Cardiac muscle cell (in vitro differentiated cells and primary cell): ENCODE results near the gene SLC39A5. TPM values are rescaled to one million over a fixed set of nuclear protein-coding genes. Genes with fewer than 3 reads are reported as not detected.
"Not testable (repeated sequence)": the region's sequence is repeated elsewhere in the genome, so short reads cannot be mapped to it uniquely, and the experiment has no call there.

Experiments used
- DNase-seq, 2 donors: peaks; one replicate each; pipeline versions ENCODE4 v3.0.0 to v3.0.0-alpha.2; 2010 to 2017; ENCODE audit warnings: low read depth in 1 of 2, low spot score in 1 of 2
- H3K27ac ChIP-seq: fragments of 200-600 bp; sonication (generic); 2 replicates; pipeline ENCODE4 v1.5.1; 2016
- H3K27me3 ChIP-seq: fragments of 200-600 bp; sonication (generic); 2 replicates; pipeline ENCODE4 v1.6.0; 2016; ENCODE audit warnings: control low read depth
- H3K36me3 ChIP-seq: fragments of 200-600 bp; sonication (generic); 2 replicates; pipeline ENCODE4 v1.5.1; 2016; ENCODE audit warnings: control low read depth
- H3K4me1 ChIP-seq: fragments of 200-600 bp; sonication (generic); 2 replicates; pipeline ENCODE4 v1.8.1; 2017; ENCODE audit warnings: low read depth, mild to moderate bottlenecking, mixed run types
- H3K4me3 ChIP-seq: fragments of 200-600 bp; sonication (generic); 2 replicates; pipeline ENCODE4 v1.5.1; 2016; ENCODE audit warnings: mild to moderate bottlenecking
- H3K9me3 ChIP-seq: fragments of 200-600 bp; sonication (generic); 2 replicates; pipeline ENCODE4 v1.5.1; 2017; ENCODE audit warnings: low read depth, mild to moderate bottlenecking, control low read depth
- polyA plus RNA-seq: library from polyadenylated mRNA; unstranded; fragments of >200 nt; fragmentation: Nextera tagmentation; extraction: Ambion mirVana; gene quantifications from 2 replicates; pipeline ENCODE4 v1.2.1, GENCODE V29; 2016
- total RNA-seq: library from RNA; depleted of rRNA; stranded (reverse); fragments of >200 nt; gene quantifications from 2 replicates; pipeline ENCODE4 v1.2.3, GENCODE V29; 2016
- TF ChIP-seq, protein P1 (sequence below): IDR thresholded peaks from 2 replicates; pipeline ENCODE4 v1.5.1; 2012; ENCODE audit warnings: low read depth, mild to moderate bottlenecking, low read length

The SLC39A5 gene
- total and polyA plus RNA-seq, 2 experiments from 2014 or later, result 1.0 TPM; not detected in 1

- DNase-seq, result no peak
- TF ChIP-seq, protein P1, sequence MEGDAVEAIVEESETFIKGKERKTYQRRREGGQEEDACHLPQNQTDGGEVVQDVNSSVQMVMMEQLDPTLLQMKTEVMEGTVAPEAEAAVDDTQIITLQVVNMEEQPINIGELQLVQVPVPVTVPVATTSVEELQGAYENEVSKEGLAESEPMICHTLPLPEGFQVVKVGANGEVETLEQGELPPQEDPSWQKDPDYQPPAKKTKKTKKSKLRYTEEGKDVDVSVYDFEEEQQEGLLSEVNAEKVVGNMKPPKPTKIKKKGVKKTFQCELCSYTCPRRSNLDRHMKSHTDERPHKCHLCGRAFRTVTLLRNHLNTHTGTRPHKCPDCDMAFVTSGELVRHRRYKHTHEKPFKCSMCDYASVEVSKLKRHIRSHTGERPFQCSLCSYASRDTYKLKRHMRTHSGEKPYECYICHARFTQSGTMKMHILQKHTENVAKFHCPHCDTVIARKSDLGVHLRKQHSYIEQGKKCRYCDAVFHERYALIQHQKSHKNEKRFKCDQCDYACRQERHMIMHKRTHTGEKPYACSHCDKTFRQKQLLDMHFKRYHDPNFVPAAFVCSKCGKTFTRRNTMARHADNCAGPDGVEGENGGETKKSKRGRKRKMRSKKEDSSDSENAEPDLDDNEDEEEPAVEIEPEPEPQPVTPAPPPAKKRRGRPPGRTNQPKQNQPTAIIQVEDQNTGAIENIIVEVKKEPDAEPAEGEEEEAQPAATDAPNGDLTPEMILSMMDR, result no peak
- Histone ChIP-seq H3K4me3 (no peak overlapping the region), H3K4me1 (peaks cover 15% of the 10 kb centered on the region), H3K27ac (no peak overlapping the region), H3K9me3 (no peaks in the 10 kb centered on the region), H3K27me3 (no peaks in the 10 kb centered on the region), H3K36me3 (peaks cover 1% of the 10 kb centered on the region)
Measured at GRCh38 chr12:56260921-56261320, 31.1 kb downstream of the SLC39A5 start.

DNA sequence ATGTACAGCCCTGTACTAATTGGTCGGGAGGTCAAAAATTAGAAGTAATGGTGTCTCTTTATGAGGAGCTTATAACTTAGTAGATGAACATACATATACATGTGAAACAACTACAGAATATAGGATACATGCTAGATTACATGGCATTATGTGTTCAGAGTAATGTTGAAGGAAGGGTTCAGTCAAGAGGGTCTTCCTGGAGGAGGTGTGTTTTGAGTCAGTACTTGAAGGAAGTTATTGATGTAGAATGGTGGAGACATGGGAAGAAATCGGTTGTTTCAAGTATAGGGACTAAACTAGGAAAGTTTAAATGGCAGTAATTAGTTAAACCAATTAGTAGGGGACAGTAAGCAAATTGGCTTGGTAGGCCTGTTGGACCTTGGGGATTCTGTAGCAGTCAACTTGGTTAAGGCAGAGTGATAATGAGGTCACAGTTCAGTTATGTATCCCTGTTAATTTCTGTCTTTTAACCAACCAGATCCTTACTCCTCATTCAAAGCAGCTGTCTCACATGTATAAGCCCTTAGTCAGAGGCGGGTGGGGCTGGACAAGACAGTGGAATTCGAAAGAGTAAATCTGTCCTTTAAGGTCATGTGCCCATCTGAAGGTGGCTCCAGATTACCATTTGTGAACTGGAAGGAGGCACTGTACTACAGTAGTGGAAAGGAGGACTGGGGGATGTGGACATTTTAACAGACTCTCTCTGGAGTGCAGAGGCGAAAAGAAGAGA lies 31.8 kb downstream of the SLC39A5 start:
- H3K4me1 ChIP-seq, result peaks cover 14% of the 10 kb centered on the region
- no peaks in the 10 kb centered on the region for H3K9me3 ChIP-seq
- H3K27ac ChIP-seq, result no peak overlapping the region
- TF ChIP-seq, protein P1, result no peak
- no peaks in the 10 kb centered on the region for H3K27me3 ChIP-seq
- H3K4me3 ChIP-seq, result no peak overlapping the region
- peak in 1 of 2 donors; percentile 27 for DNase-seq
- no peaks in the 10 kb centered on the region for H3K36me3 ChIP-seq

GRCh38 chr12:56262955-56263354 lies 33.1 kb downstream of the SLC39A5 start:
- H3K36me3 ChIP-seq, DNase-seq, H3K9me3 ChIP-seq, H3K4me3 ChIP-seq, H3K27ac ChIP-seq, H3K4me1 ChIP-seq, H3K27me3 ChIP-seq: not testable (repeated sequence)

GRCh38 chr12:56266068-56266692 lies 36.3 kb downstream of the SLC39A5 start:
- DNase-seq, H3K9me3 ChIP-seq, H3K36me3 ChIP-seq, H3K27me3 ChIP-seq: not testable (repeated sequence)
- peak overlapping the region; percentile 83 for H3K27ac ChIP-seq
- H3K4me3 ChIP-seq, result peak overlapping the region; percentile 63
- H3K4me1 ChIP-seq, result peaks cover 11% of the 10 kb centered on the region

GRCh38 chr12:56266693-56267442 lies 37.0 kb downstream of the SLC39A5 start, which contains the start of gene COQ10A:
Gene COQ10A, plus strand, starts transcription at chr12:56266942. Its CDS starts 177 bp downstream, at chr12:56267119.
- H3K9me3 ChIP-seq, result no peaks in the 10 kb centered on the region
- TF ChIP-seq, protein P1, result peak; percentile 72
- DNase-seq, result peak; percentile 88 to 93
- peak within 1 kb of the TSS; percentile 83 for H3K27ac ChIP-seq
- H3K4me1 ChIP-seq, result peaks cover 18% of the 10 kb centered on the region
- no peaks in the 10 kb centered on the region for H3K27me3 ChIP-seq
- peaks cover 9% of the 10 kb centered on the region for H3K36me3 ChIP-seq
- H3K4me3 ChIP-seq, result peak within 1 kb of the TSS; percentile 63

GRCh38 chr12:56267443-56268071 lies 37.7 kb downstream of the SLC39A5 start:
- peak overlapping the region; percentile 83 for H3K27ac ChIP-seq

More at GRCh38 chr12:56267443-56268071, 37.7 kb downstream of the SLC39A5 start:
- no peaks in the 10 kb centered on the region for H3K9me3 ChIP-seq
- no peaks in the 10 kb centered on the region for H3K27me3 ChIP-seq
- TF ChIP-seq, protein P1, result no peak
- DNase-seq, result peak in 1 of 2 donors; percentile 46
- H3K36me3 ChIP-seq, result peaks cover 13% of the 10 kb centered on the region
- peak overlapping the region; percentile 63 for H3K4me3 ChIP-seq
- peaks cover 18% of the 10 kb centered on the region for H3K4me1 ChIP-seq
